CD14-positive monocyte (primary cell): ENCODE results near the gene MACROD2. TPM values are rescaled to one million over a fixed set of nuclear protein-coding genes. Genes with fewer than 3 reads are reported as not detected.

Experiments
- DNase-seq, 3 donors: peaks; one replicate each; pipeline ENCODE4 v3.0.0-alpha.2; 2011 to 2022
- H2AFZ ChIP-seq: 2 replicates; pipeline ENCODE4 v1.6.0; 2012; ENCODE audit warnings: mild to moderate bottlenecking, low read depth, low read length, inconsistent platforms; ENCODE audit not compliant: insufficient read depth, poor library complexity, severe bottlenecking
- H3K27ac ChIP-seq, 2 donors: 1 replicate in 1 of 2; 2 replicates in 1 of 2; pipeline ENCODE4 v1.5.1; 2012 to 2013; ENCODE audit warnings: low read length in 2 of 2, control low read depth in 1 of 2, inconsistent platforms in 1 of 2, low read depth in 1 of 2, mild to moderate bottlenecking in 1 of 2
- H3K27me3 ChIP-seq, 2 donors: one replicate each; pipeline versions ENCODE4 v1.6.0 to v1.6.1; 2011 to 2013; ENCODE audit warnings: low read length in 2 of 2; ENCODE audit not compliant: control insufficient read depth in 2 of 2, insufficient read depth in 2 of 2
- H3K36me3 ChIP-seq, 2 donors: replicated peaks in 1 of 2; 1 replicate in 1 of 2; 2 replicates in 1 of 2; pipeline versions ENCODE4 v1.5.1 to v1.6.1; 2012 to 2013; ENCODE audit warnings: low read length in 2 of 2, control low read depth in 1 of 2, inconsistent platforms in 1 of 2, mild to moderate bottlenecking in 1 of 2; ENCODE audit not compliant: insufficient read depth in 2 of 2, control insufficient read depth in 1 of 2
- H3K4me1 ChIP-seq, 2 donors: 1 replicate in 1 of 2; 2 replicates in 1 of 2; pipeline versions ENCODE4 v1.5.1 to v1.6.1; 2012 to 2013; ENCODE audit warnings: low read length in 2 of 2, control low read depth in 1 of 2, inconsistent platforms in 1 of 2, mild to moderate bottlenecking in 1 of 2, moderate library complexity in 1 of 2; ENCODE audit not compliant: insufficient read depth in 2 of 2, control insufficient read depth in 1 of 2
- H3K4me2 ChIP-seq: replicated peaks from 2 replicates; pipeline ENCODE3; 2012; ENCODE audit warnings: low read length, moderate library complexity, mild to moderate bottlenecking; ENCODE audit not compliant: poor library complexity, severe bottlenecking; ENCODE audit errors: extremely low read depth
- H3K4me3 ChIP-seq, 3 experiments: fragments of 200-600 bp in 1 of 3; sonication (generic) in 1 of 3; replicated peaks in 1 of 3; 1 replicate in 2 of 3; 2 replicates in 1 of 3; pipeline ENCODE4 v1.5.1; 2011 to 2013; ENCODE audit warnings: low read length in 3 of 3, mild to moderate bottlenecking in 3 of 3, control low read depth in 2 of 3, low read depth in 2 of 3, inconsistent platforms in 1 of 3, moderate library complexity in 1 of 3
- H3K79me2 ChIP-seq: 2 replicates; pipeline ENCODE4 v1.6.0; 2012; ENCODE audit warnings: mild to moderate bottlenecking, control low read depth, inconsistent platforms, low read length, moderate library complexity; ENCODE audit not compliant: insufficient read depth
- H3K9ac ChIP-seq: 2 replicates; pipeline ENCODE4 v1.6.0; 2017; ENCODE audit warnings: low read length, mild to moderate bottlenecking; ENCODE audit not compliant: insufficient read depth, poor library complexity, severe bottlenecking
- H3K9me3 ChIP-seq, 2 donors: replicated peaks in 1 of 2; 1 replicate in 1 of 2; 2 replicates in 1 of 2; pipeline versions ENCODE4 v1.5.1 to v1.6.1; 2012 to 2013; ENCODE audit warnings: low read length in 2 of 2, control low read depth in 1 of 2; ENCODE audit not compliant: control insufficient read depth in 1 of 2, insufficient read depth in 1 of 2
- H4K20me1 ChIP-seq: 2 replicates; pipeline ENCODE4 v1.6.0; 2012; ENCODE audit warnings: mild to moderate bottlenecking, low read length, control low read depth, moderate library complexity; ENCODE audit not compliant: insufficient read depth
- H3K27ac Mint-ChIP-seq, 7 donors: one replicate each; pipeline ENCODE4 v1.8.0; 2020; ENCODE audit warnings: mild to moderate bottlenecking in 7 of 7, mixed read lengths in 7 of 7, moderate library complexity in 6 of 7, inconsistent platforms in 2 of 7
- H3K27me3 Mint-ChIP-seq, 3 donors: one replicate each; pipeline ENCODE4 v1.8.0; 2021 to 2022; ENCODE audit warnings: low read depth in 3 of 3, mild to moderate bottlenecking in 3 of 3, mixed read lengths in 3 of 3, moderate library complexity in 3 of 3, inconsistent platforms in 1 of 3
- H3K36me3 Mint-ChIP-seq, 2 donors: one replicate each; pipeline ENCODE4 v1.8.0; 2020; ENCODE audit warnings: mixed read lengths in 2 of 2, inconsistent platforms in 1 of 2, mild to moderate bottlenecking in 1 of 2
- H3K4me1 Mint-ChIP-seq: one replicate; pipeline ENCODE4 v1.8.0; 2020; ENCODE audit warnings: mild to moderate bottlenecking, mixed read lengths
- H3K4me3 Mint-ChIP-seq, 2 donors: one replicate each; pipeline ENCODE4 v1.8.0; 2020; ENCODE audit warnings: mild to moderate bottlenecking in 2 of 2, mixed read lengths in 2 of 2, moderate library complexity in 1 of 2
- H3K9me3 Mint-ChIP-seq, 7 donors: one replicate each; pipeline ENCODE4 v1.8.0; 2020 to 2022; ENCODE audit warnings: mixed read lengths in 7 of 7, mild to moderate bottlenecking in 6 of 7, moderate library complexity in 6 of 7, inconsistent platforms in 2 of 7
- WGBS: methylation state at CpG from one replicate; pipeline ENCODE4 v1.1.5; 2013; ENCODE audit warnings: missing lambda C conversion rate; ENCODE audit not compliant: insufficient coverage; 5-methylcytosine and 5-hydroxymethylcytosine counted together
- intact Hi-C, 2 donors: fragments of 100-400 bp; cut with micrococcal nuclease; formaldehyde crosslinking; loops; one replicate each; pipeline versions ENCODE4 v1.15.0 to v1.15.1; 2023
- polyA plus RNA-seq, 3 donors: library from polyadenylated mRNA; depleted of rRNA in 1 of 3; unstranded in 2 of 3; stranded (reverse) in 1 of 3; fragments of 300-500 nt in 2 of 3; fragments of >200 nt in 1 of 3; fragmentation: Illumina TruSeq in 2 of 3; gene quantifications; 1 replicate in 2 of 3; 2 replicates in 1 of 3; pipeline ENCODE4 v1.2.3, GENCODE V29; 2012 to 2021
- TF ChIP-seq, protein P1 (sequence below): fragments of 200-600 bp; IDR thresholded peaks from one replicate; pipeline ENCODE4 v1.8.0; 2022; ENCODE audit warnings: antibody characterized with exemption, mild to moderate bottlenecking

Gene MACROD2
- polyA plus RNA-seq, 3 donors = 0.23 TPM; not detected in 2

DNA sequence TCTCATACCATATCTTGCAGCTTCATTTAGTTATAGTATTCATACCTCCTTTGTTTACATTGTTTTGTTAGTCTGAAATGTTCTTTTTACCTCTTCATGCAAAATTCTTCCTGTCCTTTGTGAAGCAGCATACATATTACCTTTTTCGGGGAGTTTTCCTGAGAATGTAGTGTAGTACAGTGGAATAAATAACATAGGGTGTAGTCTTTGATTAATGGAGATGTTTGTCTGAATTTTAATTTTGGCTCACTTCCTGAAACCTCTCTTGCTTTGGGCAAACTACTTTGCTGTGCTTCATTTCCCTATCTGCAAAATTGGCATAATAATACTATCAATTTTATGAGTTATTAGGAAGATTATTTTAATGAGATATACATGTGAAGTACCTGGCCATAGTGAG is 5.6 kb downstream of the MACROD2 start:
- TF ChIP-seq, protein P1, sequence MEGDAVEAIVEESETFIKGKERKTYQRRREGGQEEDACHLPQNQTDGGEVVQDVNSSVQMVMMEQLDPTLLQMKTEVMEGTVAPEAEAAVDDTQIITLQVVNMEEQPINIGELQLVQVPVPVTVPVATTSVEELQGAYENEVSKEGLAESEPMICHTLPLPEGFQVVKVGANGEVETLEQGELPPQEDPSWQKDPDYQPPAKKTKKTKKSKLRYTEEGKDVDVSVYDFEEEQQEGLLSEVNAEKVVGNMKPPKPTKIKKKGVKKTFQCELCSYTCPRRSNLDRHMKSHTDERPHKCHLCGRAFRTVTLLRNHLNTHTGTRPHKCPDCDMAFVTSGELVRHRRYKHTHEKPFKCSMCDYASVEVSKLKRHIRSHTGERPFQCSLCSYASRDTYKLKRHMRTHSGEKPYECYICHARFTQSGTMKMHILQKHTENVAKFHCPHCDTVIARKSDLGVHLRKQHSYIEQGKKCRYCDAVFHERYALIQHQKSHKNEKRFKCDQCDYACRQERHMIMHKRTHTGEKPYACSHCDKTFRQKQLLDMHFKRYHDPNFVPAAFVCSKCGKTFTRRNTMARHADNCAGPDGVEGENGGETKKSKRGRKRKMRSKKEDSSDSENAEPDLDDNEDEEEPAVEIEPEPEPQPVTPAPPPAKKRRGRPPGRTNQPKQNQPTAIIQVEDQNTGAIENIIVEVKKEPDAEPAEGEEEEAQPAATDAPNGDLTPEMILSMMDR = no peak
- Histone ChIP-seq H3K4me1 (no peaks in the 10 kb centered on the region), H3K4me2 (no peak overlapping the region), H4K20me1 (no peaks in the 10 kb centered on the region), H3K4me3 (no peak overlapping the region), H3K79me2 (no peaks in the 10 kb centered on the region), H3K27ac (no peak overlapping the region), H3K9me3 (no peaks in the 10 kb centered on the region), H3K36me3 (no peaks in the 10 kb centered on the region), H2AFZ (no peak overlapping the region), H3K9ac (no peak overlapping the region), H3K27me3 (peaks cover 14 to 39% of the 10 kb centered on the region in 2 donors)
- Mint-ChIP-seq H3K27me3 (peaks cover 12 to 24% (median 18%) of the 10 kb centered on the region in 3 donors), H3K9me3 (peaks cover 0 to 8% (median 3%) of the 10 kb centered on the region in 7 donors), H3K36me3 (peaks cover 0 to 2% of the 10 kb centered on the region in 2 donors), H3K4me1 (peaks cover 6% of the 10 kb centered on the region), H3K27ac (no peak overlapping the region), H3K4me3 (no peak overlapping the region)
- DNase-seq = no peak
- WGBS = no CpG with 5 or more reads among the region's 1 CpG
- intact Hi-C loops = no loop called here

DNA sequence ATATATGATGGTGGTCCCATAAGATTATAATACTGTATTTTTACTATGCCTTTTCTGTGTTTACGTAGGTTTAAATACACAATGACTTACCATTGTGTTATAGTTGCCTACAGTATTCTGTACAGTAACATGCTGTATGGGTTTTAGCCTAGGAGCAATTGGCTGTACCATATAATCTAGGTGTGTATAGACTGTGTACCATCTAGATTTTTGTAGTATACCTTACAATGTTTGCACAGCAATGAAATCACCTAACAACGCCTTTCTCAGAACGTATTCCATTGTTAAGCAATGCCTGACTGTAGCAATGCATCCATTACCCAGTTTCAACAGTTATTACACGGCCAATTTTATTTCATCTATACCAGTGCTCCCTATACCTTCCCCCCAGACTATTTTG is 10.7 kb downstream of the MACROD2 start:
- intact Hi-C loops = no loop called here
- no peak overlapping the region for H3K27ac ChIP-seq
- DNase-seq = no peak
- H4K20me1 ChIP-seq = no peaks in the 10 kb centered on the region
- Mint-ChIP-seq H3K9me3 (peaks cover 0 to 3% (median 1%) of the 10 kb centered on the region in 7 donors), H3K36me3 (no peaks in the 10 kb centered on the region), H3K27me3 (peaks cover 0 to 2% (median 0%) of the 10 kb centered on the region in 3 donors), H3K4me3 (no peak overlapping the region), H3K4me1 (no peaks in the 10 kb centered on the region), H3K27ac (no peak overlapping the region)
- H3K9me3 ChIP-seq = no peaks in the 10 kb centered on the region
- 100% methylated on average over 2 of the region's 4 CpGs for WGBS
- H3K4me2 ChIP-seq = no peak overlapping the region
- H3K36me3 ChIP-seq = no peaks in the 10 kb centered on the region
- no peaks in the 10 kb centered on the region for H3K4me1 ChIP-seq
- no peak overlapping the region for H3K9ac ChIP-seq
- H3K4me3 ChIP-seq = no peak overlapping the region
- H3K27me3 ChIP-seq = no peaks in the 10 kb centered on the region
- no peak overlapping the region for H2AFZ ChIP-seq
- TF ChIP-seq, protein P1 = no peak
- H3K79me2 ChIP-seq = no peaks in the 10 kb centered on the region
